ENCODE results near the gene LRRC46. TPM values are rescaled to one million over a fixed set of nuclear protein-coding genes. Genes with fewer than 3 reads are reported as not detected.

The LRRC46 gene
- total and polyA plus RNA-seq, 9 of the 15 experiments (the other 6 are each of a cell fraction or from before 2014, with no cell fraction given) = 0.39 to 1.4 (median 0.53) TPM; not detected in 1

GRCh38 chr17:47882247-47882646 lies 50.8 kb downstream of the LRRC46 start:
- 57% methylated on average over 6 of the region's 7 CpGs for WGBS (ENCODE audit: insufficient coverage, low coverage, missing lambda C conversion rate)
- CTCF ChIA-PET (ENCODE audit: low intra/inter-chr PET ratio) = no interaction called here
- no TSS peak for BruUV-seq (replicated peaks)
- intact Hi-C loops (cut with micrococcal nuclease) (no loop called here), in situ Hi-C loops (cut with MboI) (no loop called here)
- H2AFZ ChIP-seq (ENCODE audit: low read depth, low read length) = no peak overlapping the region
- no peaks in the 10 kb centered on the region; a peak in 1 of 5 replicates for H3K27me3 ChIP-seq (ENCODE audit: control insufficient read depth in 2 of 2, insufficient read depth in 2 of 2, low read length in 2 of 2)
- ATAC-seq (no peak), FAIRE-seq (no peak), DNase-seq (ENCODE audit: extremely low read depth in 1 of 4, low spot score in 3 of 4) (no peak)
- no peaks in the 10 kb centered on the region for H3K9me3 ChIP-seq (replicated peaks; ENCODE audit: control insufficient read depth, insufficient read depth, low read depth, low read length)
- H4K20me1 ChIP-seq (replicated peaks; ENCODE audit: control insufficient read depth, insufficient read depth, low read length) = no peaks in the 10 kb centered on the region
- H3K4me1 ChIP-seq (replicated peaks in 1 of 2; ENCODE audit: control insufficient read depth in 2 of 2, insufficient read depth in 2 of 2, low read length in 2 of 2) = peaks cover 47 to 50% of the 10 kb centered on the region in 2 experiments
- no peak overlapping the region for H3K4me3 ChIP-seq
- no peak overlapping the region for H3K9ac ChIP-seq (ENCODE audit: insufficient read depth in 1 of 2, low read depth in 2 of 2, low read length in 2 of 2)
- H3K27ac ChIP-seq (ENCODE audit: extremely low read depth, low read depth, low read length) = no peak overlapping the region
- H3K9me1 ChIP-seq (ENCODE audit: control insufficient read depth, insufficient read depth, low read length) = no peaks in the 10 kb centered on the region
- no peak overlapping the region for H3K4me2 ChIP-seq (ENCODE audit: insufficient read depth, low read length)
- no peaks in the 10 kb centered on the region for H3K36me3 ChIP-seq (ENCODE audit: control insufficient read depth, insufficient read depth, low read length)
- H3K79me2 ChIP-seq (ENCODE audit: control insufficient read depth, insufficient read depth, low read length) = no peaks in the 10 kb centered on the region
- POLR2A ChIA-PET = interaction anchor here (1.0 to 1.7 kb wide), 3 partner anchors 14 to 1027 kb away, joined by 3 to 8 read pairs (median 3); partner anchors contain the start of gene SP2
- TF ChIP-seq ATF6 (CRISPR knock-in tag; IDR thresholded peaks at IDR 0.05) (no peak), GABPB1 (CRISPR knock-in tag; IDR thresholded peaks at IDR 0.05) (no peak), ELF2 (CRISPR knock-in tag; IDR thresholded peaks at IDR 0.05) (no peak), CEBPZ (IDR thresholded peaks at IDR 0.05; ENCODE audit: borderline replicate concordance, low read depth, low read length) (no peak), IRF2 (CRISPR knock-in tag; IDR thresholded peaks at IDR 0.05) (no peak), U2AF1 (optimal IDR thresholded peaks at IDR 0.05; ENCODE audit: low read depth, low read length) (no peak), POLR3A (IDR thresholded peaks at IDR 0.05; ENCODE audit: borderline replicate concordance, extremely low read depth, insufficient read depth, insufficient read length) (no peak), HDAC3 (IDR thresholded peaks at IDR 0.05; ENCODE audit: borderline replicate concordance, partially characterized antibody) (no peak), ZBTB34 (CRISPR knock-in tag; IDR thresholded peaks at IDR 0.05) (no peak), HNRNPL (IDR thresholded peaks at IDR 0.05; ENCODE audit: low read depth, low read length) (no peak), SMAD3 (CRISPR knock-in tag; conservative IDR thresholded peaks at IDR 0.05) (no peak), ELK3 (CRISPR knock-in tag; IDR thresholded peaks at IDR 0.05) (no peak), RBFOX2 (IDR thresholded peaks at IDR 0.05; ENCODE audit: low read depth, low read length) (no peak), NFXL1 (CRISPR knock-in tag; IDR thresholded peaks at IDR 0.05) (no peak), PRPF4 (IDR thresholded peaks at IDR 0.05; ENCODE audit: insufficient read depth, low read depth, low read length, poor library complexity, severe bottlenecking) (no peak), SUPT5H (IDR thresholded peaks at IDR 0.05) (no peak)
